DOHH2 (cell line): Measurements from ENCODE around the gene SLC37A3.

Experiments
- H3F3A ChIP-seq: fragments of 200-600 bp; sonication (generic), shearing (Covaris generic); 2 replicates; pipeline ENCODE4 v1.6.0; 2016; ENCODE audit warnings: antibody characterized with exemption, mild to moderate bottlenecking; ENCODE audit not compliant: control insufficient read depth, insufficient read depth
- H3K27ac ChIP-seq: fragments of 200-600 bp; sonication (generic); 2 replicates; pipeline ENCODE4 v1.5.1; 2014; ENCODE audit warnings: low read depth, mild to moderate bottlenecking, low read length, moderate library complexity
- H3K27me3 ChIP-seq: fragments of 200-600 bp; sonication (generic); 2 replicates; pipeline ENCODE4 v1.6.1; 2014; ENCODE audit warnings: mild to moderate bottlenecking, low read length, mixed read lengths; ENCODE audit not compliant: control insufficient read depth
- H3K36me3 ChIP-seq: fragments of 200-600 bp; sonication (generic); 2 replicates; pipeline ENCODE4 v1.6.1; 2014; ENCODE audit warnings: mild to moderate bottlenecking, low read length, moderate library complexity, mixed read lengths; ENCODE audit not compliant: control insufficient read depth
- H3K4me1 ChIP-seq: fragments of 200-600 bp; sonication (generic); 2 replicates; pipeline ENCODE4 v1.6.1; 2014; ENCODE audit warnings: mild to moderate bottlenecking, low read length, mixed read lengths; ENCODE audit not compliant: control insufficient read depth
- H3K4me2 ChIP-seq: fragments of 200-600 bp; sonication (generic); 2 replicates; pipeline ENCODE4 v1.6.0; 2014; ENCODE audit warnings: mild to moderate bottlenecking, low read length, moderate library complexity
- H3K4me3 ChIP-seq: fragments of 200-600 bp; sonication (generic); 2 replicates; pipeline ENCODE4 v1.5.1; 2014; ENCODE audit warnings: mild to moderate bottlenecking, low read length, mixed read lengths
- H3K79me2 ChIP-seq: fragments of 200-600 bp; sonication (generic); 2 replicates; pipeline ENCODE4 v1.6.1; 2014; ENCODE audit warnings: mild to moderate bottlenecking, low read length, mixed read lengths; ENCODE audit not compliant: control insufficient read depth
- H3K9me2 ChIP-seq: fragments of 200-600 bp; sonication (generic); replicated peaks from 2 replicates; pipeline ENCODE4 v1.6.1; 2014; ENCODE audit warnings: mild to moderate bottlenecking, low read length, mixed read lengths; ENCODE audit not compliant: control insufficient read depth
- H3K9me3 ChIP-seq: fragments of 200-600 bp; sonication (generic); 2 replicates; pipeline ENCODE4 v1.6.1; 2014; ENCODE audit warnings: antibody characterized with exemption, low read length, mixed read lengths; ENCODE audit not compliant: control insufficient read depth, insufficient read depth
- H4K20me1 ChIP-seq: fragments of 200-600 bp; sonication (generic); 2 replicates; pipeline ENCODE4 v1.6.0; 2014; ENCODE audit warnings: low read depth, mild to moderate bottlenecking, antibody characterized with exemption, low read length, moderate library complexity; ENCODE audit not compliant: control insufficient read depth, insufficient read depth
- EZH2phosphoT487 ChIP-seq: fragments of 200-600 bp; sonication (generic); IDR thresholded peaks from 2 replicates; pipeline ENCODE4 v1.6.1; 2017; ENCODE audit warnings: borderline replicate concordance, mild to moderate bottlenecking, antibody characterized with exemption, low read length, moderate library complexity, mixed read lengths
- TF ChIP-seq, protein P1 (sequence below): fragments of 200-600 bp; sonication (generic); IDR thresholded peaks from one replicate; pipeline ENCODE4 v1.5.1; 2014; ENCODE audit warnings: antibody characterized with exemption, mild to moderate bottlenecking, low read depth, low read length; ENCODE audit not compliant: poor library complexity, severe bottlenecking

Gene SLC37A3

GRCh38 chr7:140404565-140405065, 6.3 kb upstream of the SLC37A3 start:
- Histone ChIP-seq H3K27ac (no peak overlapping the region), H3K4me2 (peak overlapping the region; percentile 69), H3K27me3 (peaks cover 25% of the 10 kb centered on the region), H3F3A (no peaks in the 10 kb centered on the region), H3K9me3 (no peaks in the 10 kb centered on the region), H4K20me1 (no peaks in the 10 kb centered on the region), H3K4me3 (peak overlapping the region; percentile 66), H3K9me2 (no peaks in the 10 kb centered on the region), H3K79me2 (no peaks in the 10 kb centered on the region), H3K36me3 (no peaks in the 10 kb centered on the region), H3K4me1 (peaks cover 13% of the 10 kb centered on the region)
- no peak for TF ChIP-seq EZH2phosphoT487
- TF ChIP-seq, protein P1, sequence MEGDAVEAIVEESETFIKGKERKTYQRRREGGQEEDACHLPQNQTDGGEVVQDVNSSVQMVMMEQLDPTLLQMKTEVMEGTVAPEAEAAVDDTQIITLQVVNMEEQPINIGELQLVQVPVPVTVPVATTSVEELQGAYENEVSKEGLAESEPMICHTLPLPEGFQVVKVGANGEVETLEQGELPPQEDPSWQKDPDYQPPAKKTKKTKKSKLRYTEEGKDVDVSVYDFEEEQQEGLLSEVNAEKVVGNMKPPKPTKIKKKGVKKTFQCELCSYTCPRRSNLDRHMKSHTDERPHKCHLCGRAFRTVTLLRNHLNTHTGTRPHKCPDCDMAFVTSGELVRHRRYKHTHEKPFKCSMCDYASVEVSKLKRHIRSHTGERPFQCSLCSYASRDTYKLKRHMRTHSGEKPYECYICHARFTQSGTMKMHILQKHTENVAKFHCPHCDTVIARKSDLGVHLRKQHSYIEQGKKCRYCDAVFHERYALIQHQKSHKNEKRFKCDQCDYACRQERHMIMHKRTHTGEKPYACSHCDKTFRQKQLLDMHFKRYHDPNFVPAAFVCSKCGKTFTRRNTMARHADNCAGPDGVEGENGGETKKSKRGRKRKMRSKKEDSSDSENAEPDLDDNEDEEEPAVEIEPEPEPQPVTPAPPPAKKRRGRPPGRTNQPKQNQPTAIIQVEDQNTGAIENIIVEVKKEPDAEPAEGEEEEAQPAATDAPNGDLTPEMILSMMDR, result no peak

GRCh38 chr7:140403878-140404564, 5.7 kb upstream of the SLC37A3 start, which contains the start of gene RAB19:
TSS of gene RAB19 (plus strand) at chr7:140404058. CDS start at chr7:140407647, 3,589 bp downstream.
- Histone ChIP-seq H3K9me2 (no peaks in the 10 kb centered on the region), H4K20me1 (no peaks in the 10 kb centered on the region), H3K4me2 (peak within 1 kb of the TSS; percentile 69), H3K27ac (no peak within 1 kb of the TSS), H3K36me3 (no peaks in the 10 kb centered on the region), H3F3A (no peaks in the 10 kb centered on the region), H3K79me2 (no peaks in the 10 kb centered on the region), H3K4me1 (peaks cover 13% of the 10 kb centered on the region), H3K4me3 (peak within 1 kb of the TSS; percentile 66), H3K27me3 (peaks cover 28% of the 10 kb centered on the region), H3K9me3 (no peaks in the 10 kb centered on the region)
- peak; percentile 83; the same call in 1 of the 2 replicates for TF ChIP-seq EZH2phosphoT487
- TF ChIP-seq, protein P1, result no peak

- Histone ChIP-seq H3K27ac (no peak overlapping the region), H3K4me1 (peaks cover 21% of the 10 kb centered on the region), H3K4me2 (no peak overlapping the region), H3K27me3 (peaks cover 31% of the 10 kb centered on the region), H3K79me2 (peaks cover 7% of the 10 kb centered on the region), H3K9me2 (no peaks in the 10 kb centered on the region), H3K4me3 (no peak overlapping the region), H3F3A (no peaks in the 10 kb centered on the region), H3K9me3 (no peaks in the 10 kb centered on the region), H3K36me3 (no peaks in the 10 kb centered on the region), H4K20me1 (no peaks in the 10 kb centered on the region)
- TF ChIP-seq EZH2phosphoT487, result no peak
- TF ChIP-seq, protein P1, result no peak
Measured at GRCh38 chr7:140402178-140402835, 4.0 kb upstream of the SLC37A3 start.
